Smooth muscle cell of bladder (primary cell): ENCODE data around the gene KLF9. TPM values are rescaled to one million over a fixed set of nuclear protein-coding genes. Genes with fewer than 3 reads are reported as not detected.

Source experiments
- total RNA-seq: library from RNA; depleted of rRNA; stranded (reverse); fragments of >200 nt; gene quantifications from 2 replicates; pipeline ENCODE4 v1.2.3, GENCODE V29; 2014

The KLF9 gene
- 85.1 and 102 TPM in 2 replicates for total RNA-seq

GRCh38 chr9:70413799-70414775, at the start of gene KLF9:
Gene KLF9, minus strand, starts transcription at chr9:70414657. Its CDS starts 1,294 bp downstream, at chr9:70413363.

Other genes with a start within 250 kb of the KLF9 start
- gene SMC5, start 155.7 kb downstream of the KLF9 start, total RNA-seq: 30.6 and 36.1 TPM in 2 replicates